KOPT-K1 (cell line): ENCODE results near the gene NACC2.

ENCODE experiments used
- H3K27ac ChIP-seq: fragments of 200-600 bp; sonication (generic); 2 replicates; pipeline ENCODE4 v1.5.1; 2016; ENCODE audit warnings: antibody characterized with exemption, mild to moderate bottlenecking, low read depth, low read length; ENCODE audit not compliant: poor library complexity, severe bottlenecking
- H3K36me3 ChIP-seq: fragments of 200-600 bp; sonication (generic); 2 replicates; pipeline ENCODE4 v1.5.1; 2017; ENCODE audit warnings: antibody characterized with exemption, mild to moderate bottlenecking, low read length, moderate library complexity; ENCODE audit not compliant: insufficient read depth
- H3K9me3 ChIP-seq: fragments of 200-600 bp; sonication (generic); 2 replicates; pipeline ENCODE4 v1.5.1; 2017; ENCODE audit warnings: antibody characterized with exemption, low read length, mild to moderate bottlenecking; ENCODE audit not compliant: insufficient read depth, poor library complexity, severe bottlenecking

Gene NACC2

GRCh38 chr9:136054798-136055714 lies 40.0 kb downstream of the NACC2 start:
- Histone ChIP-seq H3K27ac (no peak overlapping the region), H3K9me3 (no peaks in the 10 kb centered on the region), H3K36me3 (no peaks in the 10 kb centered on the region)

DNA sequence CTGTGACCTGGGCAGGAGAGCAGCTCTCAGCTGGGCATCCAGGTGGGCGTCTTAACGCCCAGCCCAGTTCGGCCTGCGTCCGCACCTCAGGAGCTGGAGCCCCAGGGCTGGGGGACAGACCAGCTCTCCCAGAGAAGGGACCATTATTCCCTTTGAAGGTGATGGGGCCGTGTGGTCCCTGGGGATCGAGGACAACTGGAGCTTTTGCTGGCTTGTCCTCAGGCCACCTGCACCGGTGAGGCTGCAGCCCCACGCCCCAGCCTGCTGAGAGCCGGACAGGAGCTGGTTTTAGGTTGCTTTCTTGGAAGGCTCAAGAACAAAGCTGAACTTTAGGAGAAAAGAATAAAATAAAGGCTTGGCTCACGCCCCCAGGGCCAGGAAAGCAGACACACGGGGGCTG lies 40.9 kb downstream of the NACC2 start:
- H3K36me3 ChIP-seq: no peaks in the 10 kb centered on the region
- H3K9me3 ChIP-seq: no peaks in the 10 kb centered on the region
- H3K27ac ChIP-seq: no peak overlapping the region

- no peaks in the 10 kb centered on the region for H3K9me3 ChIP-seq
- H3K36me3 ChIP-seq: no peaks in the 10 kb centered on the region
- H3K27ac ChIP-seq: no peak overlapping the region
Measured at GRCh38 chr9:136053757-136054142, 41.3 kb downstream of the NACC2 start.

GRCh38 chr9:136052991-136053756 lies 41.9 kb downstream of the NACC2 start:
- H3K36me3 ChIP-seq: no peaks in the 10 kb centered on the region
- no peak overlapping the region for H3K27ac ChIP-seq
- H3K9me3 ChIP-seq: no peaks in the 10 kb centered on the region

DNA sequence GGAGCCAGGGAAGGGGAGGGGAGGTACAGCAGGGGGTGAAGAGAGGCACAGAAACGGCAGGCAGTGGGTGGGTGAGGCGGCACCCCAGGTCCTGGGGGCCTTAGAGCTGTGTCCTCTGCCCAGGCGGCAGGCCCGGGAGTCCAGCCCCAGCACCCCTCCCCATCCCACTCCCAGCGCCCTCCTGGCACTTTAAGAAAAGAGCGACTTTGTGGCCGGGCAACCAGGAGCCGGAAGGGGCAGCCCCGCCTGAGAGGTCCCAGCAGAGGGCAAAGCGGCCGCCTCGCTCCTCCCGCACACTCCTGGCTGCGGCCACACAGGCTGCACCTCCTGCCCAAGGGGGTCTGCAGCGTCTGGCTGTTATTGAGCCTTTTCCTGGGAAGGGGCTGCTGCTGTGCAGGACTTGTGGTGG lies 42.6 kb downstream of the NACC2 start:
- Histone ChIP-seq H3K36me3 (no peaks in the 10 kb centered on the region), H3K9me3 (no peaks in the 10 kb centered on the region), H3K27ac (no peak overlapping the region)

DNA sequence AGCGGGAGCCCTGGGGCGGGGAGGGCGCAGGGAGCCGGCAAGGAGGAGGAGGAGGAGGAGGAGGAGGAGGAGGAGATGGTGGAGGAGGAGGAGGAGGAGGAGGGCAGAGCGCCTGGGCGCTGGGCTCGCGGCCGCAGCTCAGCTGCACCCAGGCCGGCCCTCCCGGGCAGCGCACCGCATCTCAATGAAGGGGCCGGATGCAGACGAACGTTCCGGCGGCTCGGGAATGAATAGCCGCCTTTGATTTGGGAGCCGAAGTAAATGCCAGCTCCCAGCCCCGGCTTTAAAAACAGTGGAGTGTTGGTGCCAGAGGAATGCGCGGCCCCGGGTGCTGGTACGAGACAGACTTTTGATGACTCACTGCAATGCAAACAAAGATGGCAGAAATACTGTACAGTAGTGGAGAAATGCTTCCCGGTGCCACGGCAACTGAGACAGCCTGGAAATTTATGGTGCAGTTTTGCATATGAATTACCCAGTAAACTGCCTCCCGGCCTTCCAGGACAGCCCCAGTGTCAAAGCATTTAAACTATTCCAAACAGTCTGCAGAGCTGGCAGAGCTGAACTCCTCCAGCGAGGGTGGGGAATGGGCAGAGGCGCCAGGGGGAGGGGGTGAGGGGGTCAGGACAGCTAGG lies 43.1 kb downstream of the NACC2 start:
- no peak overlapping the region for H3K27ac ChIP-seq
- H3K36me3 ChIP-seq: no peaks in the 10 kb centered on the region

DNA sequence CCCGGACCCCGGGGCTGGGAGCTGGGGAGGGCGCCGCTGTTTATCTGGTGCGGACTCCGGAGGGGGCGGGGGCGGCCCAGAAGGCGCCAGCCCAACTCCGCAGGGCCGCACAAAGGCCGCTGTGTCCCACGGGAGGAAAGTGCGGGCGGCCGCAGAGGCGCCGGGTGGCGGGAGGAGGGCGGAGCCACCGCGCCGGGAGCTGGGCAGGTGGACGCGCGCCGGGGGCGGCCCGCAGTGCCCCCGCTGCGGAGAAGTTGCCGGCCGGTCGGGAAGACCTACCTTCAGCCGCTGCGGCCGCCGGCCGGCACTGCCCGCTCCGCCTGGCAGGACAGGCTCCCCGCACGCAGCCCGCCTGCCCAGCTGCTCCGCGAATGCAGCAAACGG lies 43.6 kb downstream of the NACC2 start:
- no peaks in the 10 kb centered on the region for H3K36me3 ChIP-seq
- H3K27ac ChIP-seq: no peak overlapping the region
- H3K9me3 ChIP-seq: no peaks in the 10 kb centered on the region

More for the DNA sequence above, 43.1 kb downstream of the NACC2 start:
- H3K9me3 ChIP-seq: no peaks in the 10 kb centered on the region

- Histone ChIP-seq H3K27ac (no peak overlapping the region), H3K9me3 (no peaks in the 10 kb centered on the region), H3K36me3 (no peaks in the 10 kb centered on the region)
Measured at GRCh38 chr9:136050701-136051452, 44.2 kb downstream of the NACC2 start.

- no peaks in the 10 kb centered on the region for H3K9me3 ChIP-seq
- H3K36me3 ChIP-seq: no peaks in the 10 kb centered on the region
- H3K27ac ChIP-seq: no peak overlapping the region
Measured at GRCh38 chr9:136050266-136050700, 44.8 kb downstream of the NACC2 start.

DNA sequence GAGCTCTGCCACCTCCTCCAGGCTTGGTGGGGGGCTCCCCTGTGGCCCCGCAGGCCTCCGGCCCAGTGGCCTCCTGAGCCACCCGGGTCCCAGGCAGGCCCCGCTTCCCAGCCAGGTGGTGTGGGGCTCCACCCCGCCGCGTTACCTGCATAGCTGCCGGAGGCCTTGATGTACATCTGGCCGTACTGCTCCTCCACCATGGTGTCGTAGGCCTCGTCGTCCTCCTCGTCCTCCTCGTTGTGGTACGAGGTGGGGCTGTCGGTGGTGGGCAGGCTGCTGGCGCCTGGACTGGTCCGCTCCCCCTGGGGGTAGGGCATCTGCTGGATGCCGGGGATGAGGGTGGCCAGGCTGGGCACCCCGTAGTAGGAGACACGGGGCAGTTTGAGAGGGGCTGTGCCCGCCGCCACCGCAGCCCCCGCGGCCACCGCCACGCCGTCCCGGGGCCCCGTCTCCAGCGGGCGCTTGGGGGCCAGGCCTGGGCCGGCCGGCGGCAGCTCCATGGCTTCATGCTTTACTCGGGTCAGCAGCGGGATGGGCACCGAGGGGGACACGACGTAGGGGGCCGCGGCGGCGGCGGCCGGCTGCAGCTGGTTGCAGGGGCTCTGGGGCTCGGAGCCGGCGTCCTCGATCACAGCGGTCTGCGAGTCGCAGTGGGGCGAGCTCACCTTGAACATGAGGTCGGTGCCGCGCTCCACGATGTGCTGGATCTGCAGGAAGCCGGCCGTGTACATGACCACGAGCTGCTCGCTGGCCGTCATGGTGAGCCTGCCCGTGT lies 45.4 kb downstream of the NACC2 start:
- no peak overlapping the region for H3K27ac ChIP-seq
- no peaks in the 10 kb centered on the region for H3K9me3 ChIP-seq
- no peaks in the 10 kb centered on the region for H3K36me3 ChIP-seq

GRCh38 chr9:136048560-136049411 lies 46.3 kb downstream of the NACC2 start:
- no peaks in the 10 kb centered on the region for H3K36me3 ChIP-seq
- no peaks in the 10 kb centered on the region for H3K9me3 ChIP-seq
- H3K27ac ChIP-seq: no peak overlapping the region

DNA sequence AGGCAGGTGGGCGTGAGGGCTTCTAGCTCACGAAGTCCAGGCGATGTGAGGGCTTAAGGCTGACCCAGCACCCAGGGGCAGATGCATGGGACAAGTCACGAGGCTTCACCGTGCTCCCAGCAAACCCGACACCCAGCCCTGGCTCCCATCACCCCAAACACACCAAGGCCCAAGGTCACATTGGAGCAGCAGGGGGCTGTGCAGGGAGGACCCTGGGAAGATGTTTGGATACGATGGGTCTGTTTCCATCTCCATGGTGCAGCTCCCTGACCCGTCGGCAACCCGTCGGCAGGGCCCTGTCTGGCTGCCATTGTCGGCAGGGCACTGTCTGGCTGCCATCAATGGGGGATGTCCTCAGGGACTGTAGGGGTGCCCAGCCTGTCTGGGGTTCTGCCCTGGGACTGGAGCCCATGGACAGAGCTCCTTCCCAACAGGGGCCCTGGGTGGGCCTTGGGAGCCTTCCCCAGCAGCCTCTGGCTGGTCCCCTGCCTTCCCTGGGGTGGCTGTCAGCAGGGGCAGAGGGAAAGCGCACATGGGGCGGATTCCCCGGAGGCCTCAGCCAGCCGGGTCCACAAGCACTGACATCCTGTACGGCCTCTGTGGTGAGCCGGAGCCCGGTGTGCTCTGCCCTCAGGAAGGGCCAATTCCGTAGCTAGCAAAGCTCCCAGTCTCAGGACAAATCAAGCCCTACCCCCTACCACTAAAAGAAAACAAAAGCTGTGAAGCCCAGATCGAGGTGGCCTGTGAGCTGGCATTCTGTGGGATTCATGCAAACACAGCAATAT lies 47.1 kb downstream of the NACC2 start:
- no peaks in the 10 kb centered on the region for H3K36me3 ChIP-seq
- H3K9me3 ChIP-seq: no peaks in the 10 kb centered on the region
- no peak overlapping the region for H3K27ac ChIP-seq
